ENCODE results near the gene NNMT. TPM values are rescaled to one million over a fixed set of nuclear protein-coding genes. Genes with fewer than 3 reads are reported as not detected.
"Not testable (repeated sequence)": the region's sequence is repeated elsewhere in the genome, so short reads cannot be mapped to it uniquely, and the experiment has no call there.

Gene NNMT
- total and polyA plus RNA-seq, 2 experiments from 2014 or later, result 150 to 385 TPM

DNA sequence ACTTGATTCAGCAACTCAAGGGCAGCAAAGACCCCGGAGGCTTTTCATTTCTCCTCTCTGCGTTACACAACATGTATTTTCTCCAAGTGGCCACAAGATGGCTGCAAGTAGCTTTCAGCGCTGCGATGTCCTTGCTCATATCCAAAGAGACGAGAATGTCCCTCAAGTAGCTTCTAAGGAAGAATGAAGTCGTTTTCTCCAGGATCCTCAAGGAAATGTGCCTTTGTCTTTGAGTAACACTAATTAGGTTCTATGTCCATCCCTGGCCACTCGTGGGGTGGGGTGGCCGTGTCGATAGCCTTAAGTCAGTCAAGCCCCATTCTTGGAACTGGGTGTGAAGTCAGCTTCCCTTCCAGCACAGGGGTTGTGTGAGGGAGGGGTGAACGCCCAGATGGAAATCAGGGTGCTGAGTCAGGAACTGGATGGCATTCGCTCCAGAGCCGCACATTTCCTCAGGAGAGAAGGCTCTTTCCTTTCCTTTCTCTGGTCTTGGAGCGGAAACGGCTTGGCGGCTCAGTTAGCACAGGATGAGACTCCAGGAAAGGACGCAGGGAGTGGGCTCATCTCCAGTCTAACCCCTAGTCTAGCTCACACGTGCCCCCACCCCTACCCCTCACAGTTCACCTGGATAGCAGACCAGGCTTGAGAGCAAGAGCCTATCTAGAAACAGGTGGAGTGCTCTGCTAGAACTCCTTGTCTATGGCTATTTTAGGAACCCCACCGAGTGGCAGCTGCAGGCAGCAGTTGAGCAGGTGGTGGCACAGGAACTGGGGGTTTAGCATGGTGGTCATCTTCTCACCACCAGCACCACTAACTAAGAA is 44.3 kb downstream of the NNMT start:
- no peak overlapping the region for H3K4me3 ChIP-seq
- H3K36me3 ChIP-seq (replicated peaks; ENCODE audit: insufficient read depth, low read depth), result no peaks in the 10 kb centered on the region
- H3K27ac ChIP-seq, result no peak overlapping the region
- TF ChIP-seq EZH2phosphoT487 (IDR thresholded peaks at IDR 0.05; ENCODE audit: low read depth, severe bottlenecking, unreplicated experiment) (no peak), CTCF (IDR thresholded peaks at IDR 0.05; ENCODE audit: poor library complexity) (peak; percentile 76)
- no peaks in the 10 kb centered on the region for H3K79me2 ChIP-seq
- H3K9me2 ChIP-seq (replicated peaks; ENCODE audit: insufficient read depth), result no peaks in the 10 kb centered on the region
- H3K4me1 ChIP-seq (ENCODE audit: insufficient read depth), result no peaks in the 10 kb centered on the region
- peaks cover 2% of the 10 kb centered on the region for H3K27me3 ChIP-seq
- no peaks in the 10 kb centered on the region for H4K20me1 ChIP-seq (ENCODE audit: insufficient read depth, poor library complexity, severe bottlenecking)
- H2AFZ ChIP-seq, result no peak overlapping the region
- WGBS (ENCODE audit: low lambda C conversion rate, missing lambda C conversion rate), result 41% methylated on average over 18 of the region's 18 CpGs
- DNase-seq (ENCODE audit: low spot score), result peak; percentile 82
- no peaks in the 10 kb centered on the region for H3K9me3 ChIP-seq (ENCODE audit: low read depth)
- H3K4me2 ChIP-seq, result peak overlapping the region; percentile 43

- H3K4me1 ChIP-seq (ENCODE audit: insufficient read depth); DNase-seq (ENCODE audit: low spot score); H3K36me3 ChIP-seq (replicated peaks; ENCODE audit: insufficient read depth, low read depth); H3K4me3 ChIP-seq; H2AFZ ChIP-seq; H3K27me3 ChIP-seq; H3K27ac ChIP-seq; H3K9me2 ChIP-seq (replicated peaks; ENCODE audit: insufficient read depth); H3K4me2 ChIP-seq; H4K20me1 ChIP-seq (ENCODE audit: insufficient read depth, poor library complexity, severe bottlenecking); H3K79me2 ChIP-seq; H3K9me3 ChIP-seq (ENCODE audit: low read depth): not testable (repeated sequence)
- 92% methylated on average over 3 of the region's 3 CpGs for WGBS (ENCODE audit: low lambda C conversion rate, missing lambda C conversion rate)
Measured at GRCh38 chr11:114341667-114342066, 45.5 kb downstream of the NNMT start.

- Histone ChIP-seq H2AFZ (no peak overlapping the region), H3K27ac (no peak overlapping the region), H3K27me3 (no peaks in the 10 kb centered on the region), H3K4me2 (no peak overlapping the region), H3K9me3 (ENCODE audit: low read depth) (no peaks in the 10 kb centered on the region), H3K9me2 (replicated peaks; ENCODE audit: insufficient read depth) (no peaks in the 10 kb centered on the region), H3K79me2 (no peaks in the 10 kb centered on the region), H4K20me1 (ENCODE audit: insufficient read depth, poor library complexity, severe bottlenecking) (no peaks in the 10 kb centered on the region), H3K4me1 (ENCODE audit: insufficient read depth) (no peaks in the 10 kb centered on the region), H3K4me3 (no peak overlapping the region), H3K36me3 (replicated peaks; ENCODE audit: insufficient read depth, low read depth) (no peaks in the 10 kb centered on the region)
- DNase-seq (ENCODE audit: low spot score), result no peak
- WGBS (ENCODE audit: low lambda C conversion rate, missing lambda C conversion rate), result 95% methylated on average over 2 of the region's 2 CpGs
- TF ChIP-seq EZH2 (IDR thresholded peaks at IDR 0.05; ENCODE audit: borderline replicate concordance) (no peak), EZH2phosphoT487 (IDR thresholded peaks at IDR 0.05; ENCODE audit: low read depth, severe bottlenecking, unreplicated experiment) (no peak), CTCF (IDR thresholded peaks at IDR 0.05; ENCODE audit: poor library complexity) (no peak)
Measured at GRCh38 chr11:114342476-114342875, 46.3 kb downstream of the NNMT start.

GRCh38 chr11:114343020-114343419 is 46.8 kb downstream of the NNMT start:
- H3K4me2 ChIP-seq, result no peak overlapping the region
- H3K9me3 ChIP-seq (ENCODE audit: low read depth), result no peaks in the 10 kb centered on the region
- TF ChIP-seq CTCF (IDR thresholded peaks at IDR 0.05; ENCODE audit: poor library complexity) (no peak), EZH2phosphoT487 (IDR thresholded peaks at IDR 0.05; ENCODE audit: low read depth, severe bottlenecking, unreplicated experiment) (no peak), EZH2 (IDR thresholded peaks at IDR 0.05; ENCODE audit: borderline replicate concordance) (no peak)
- no peaks in the 10 kb centered on the region for H3K79me2 ChIP-seq
- H2AFZ ChIP-seq, result no peak overlapping the region
- no peak overlapping the region for H3K27ac ChIP-seq
- H3K27me3 ChIP-seq, result no peaks in the 10 kb centered on the region
- 89% methylated on average over 6 of the region's 6 CpGs for WGBS (ENCODE audit: low lambda C conversion rate, missing lambda C conversion rate)
- H3K9me2 ChIP-seq (replicated peaks; ENCODE audit: insufficient read depth), result no peaks in the 10 kb centered on the region
- DNase-seq (ENCODE audit: low spot score), result no peak
- no peaks in the 10 kb centered on the region for H3K4me1 ChIP-seq (ENCODE audit: insufficient read depth)
- no peak overlapping the region for H3K4me3 ChIP-seq
- no peaks in the 10 kb centered on the region for H3K36me3 ChIP-seq (replicated peaks; ENCODE audit: insufficient read depth, low read depth)
- H4K20me1 ChIP-seq (ENCODE audit: insufficient read depth, poor library complexity, severe bottlenecking), result no peaks in the 10 kb centered on the region

All from hepatocyte (in vitro differentiated cells).